Peyer's patch (tissue), 4 donors: Measurements from ENCODE around the gene NRXN3.

Experiments
- POLR2A ChIP-seq, 2 donors: fragments of 450-650 bp; IDR thresholded peaks; one replicate each; pipeline ENCODE4 v1.5.1; 2017; ENCODE audit warnings: antibody characterized with exemption in 2 of 2, mild to moderate bottlenecking in 2 of 2, moderate library complexity in 2 of 2
- TF ChIP-seq, protein P1 (sequence below), 6 experiments: fragments of 450-650 bp in 4 of 6; fragments of 200-600 bp in 2 of 6; sonication (generic) in 1 of 6; IDR thresholded peaks; one replicate each; pipeline ENCODE4 v1.5.1; 2017 to 2019; ENCODE audit warnings: antibody characterized with exemption in 6 of 6, mild to moderate bottlenecking in 3 of 6, moderate library complexity in 1 of 6

DNA sequence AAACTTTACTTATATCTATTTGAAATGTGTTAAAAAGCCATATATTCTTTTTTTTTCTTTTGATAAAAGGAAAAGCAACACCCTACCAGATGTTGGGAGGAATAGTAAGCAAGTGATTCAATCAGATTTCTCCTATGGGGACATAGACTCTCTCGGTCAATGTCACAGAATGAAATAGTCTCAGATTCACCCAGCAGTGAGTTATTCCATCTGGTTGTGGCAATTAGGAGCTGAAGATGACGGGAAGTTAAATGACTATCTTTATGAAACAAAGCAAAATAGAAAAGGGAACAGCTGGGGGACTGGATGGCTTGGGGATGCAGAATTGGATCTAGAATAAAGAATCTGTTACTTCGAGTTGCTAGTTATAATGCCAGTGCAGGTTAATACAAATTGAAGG is 857.0 kb downstream of the NRXN3 start:
- TF ChIP-seq, protein P1, sequence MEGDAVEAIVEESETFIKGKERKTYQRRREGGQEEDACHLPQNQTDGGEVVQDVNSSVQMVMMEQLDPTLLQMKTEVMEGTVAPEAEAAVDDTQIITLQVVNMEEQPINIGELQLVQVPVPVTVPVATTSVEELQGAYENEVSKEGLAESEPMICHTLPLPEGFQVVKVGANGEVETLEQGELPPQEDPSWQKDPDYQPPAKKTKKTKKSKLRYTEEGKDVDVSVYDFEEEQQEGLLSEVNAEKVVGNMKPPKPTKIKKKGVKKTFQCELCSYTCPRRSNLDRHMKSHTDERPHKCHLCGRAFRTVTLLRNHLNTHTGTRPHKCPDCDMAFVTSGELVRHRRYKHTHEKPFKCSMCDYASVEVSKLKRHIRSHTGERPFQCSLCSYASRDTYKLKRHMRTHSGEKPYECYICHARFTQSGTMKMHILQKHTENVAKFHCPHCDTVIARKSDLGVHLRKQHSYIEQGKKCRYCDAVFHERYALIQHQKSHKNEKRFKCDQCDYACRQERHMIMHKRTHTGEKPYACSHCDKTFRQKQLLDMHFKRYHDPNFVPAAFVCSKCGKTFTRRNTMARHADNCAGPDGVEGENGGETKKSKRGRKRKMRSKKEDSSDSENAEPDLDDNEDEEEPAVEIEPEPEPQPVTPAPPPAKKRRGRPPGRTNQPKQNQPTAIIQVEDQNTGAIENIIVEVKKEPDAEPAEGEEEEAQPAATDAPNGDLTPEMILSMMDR (IDR thresholded peaks at IDR 0.05) = no peak
- no peak for TF ChIP-seq POLR2A (IDR thresholded peaks at IDR 0.05)
